Measurements from ENCODE around the gene RNF125.
"Not testable (repeated sequence)": the region's sequence is repeated elsewhere in the genome, so short reads cannot be mapped to it uniquely, and the experiment has no call there.

The RNF125 gene

DNA sequence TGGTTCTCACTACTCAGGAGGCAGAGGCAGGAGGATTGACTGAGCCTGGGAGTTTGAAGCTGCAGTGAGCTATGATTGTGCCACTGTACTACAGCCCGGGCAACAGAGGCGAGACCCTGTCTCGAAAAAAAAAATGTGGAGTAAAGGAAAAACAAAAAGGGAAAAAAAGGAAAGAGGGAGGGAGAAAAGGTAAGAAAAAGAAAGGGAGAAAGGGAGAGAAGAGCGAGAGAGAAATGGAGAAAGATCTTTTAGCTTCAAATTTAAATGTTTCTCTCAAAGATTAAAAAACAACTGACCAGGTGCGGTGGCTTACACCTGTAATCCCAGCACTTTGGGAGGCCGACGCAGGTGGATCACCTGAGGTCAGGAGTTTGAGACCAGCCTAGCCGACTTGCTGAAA lies 65.2 kb downstream of the RNF125 start:
- in situ Hi-C loops (cut with MboI; ENCODE audit: low sequenced_read_pairs) = no loop called here

DNA sequence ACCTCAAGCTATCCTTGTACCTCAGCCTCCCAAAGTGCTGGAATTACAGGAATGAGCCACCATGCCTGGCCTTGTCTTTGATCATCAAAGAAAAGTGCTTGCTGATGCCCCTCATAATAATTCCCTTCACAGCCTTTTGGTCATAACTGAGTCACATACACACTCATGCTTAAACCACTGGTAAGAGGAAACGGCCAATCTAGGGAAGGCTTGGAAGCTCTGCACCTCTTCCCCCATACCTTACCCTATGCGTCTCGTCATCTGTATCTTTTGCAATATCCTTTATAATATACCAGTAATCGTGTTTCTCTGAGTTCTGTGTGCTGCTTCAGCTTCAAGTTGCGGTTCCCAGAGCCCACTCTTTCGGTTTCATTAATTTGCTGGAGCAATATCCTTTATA lies 68.3 kb downstream of the RNF125 start:
- in situ Hi-C loops (cut with MboI; ENCODE audit: low sequenced_read_pairs) = no loop called here

DNA sequence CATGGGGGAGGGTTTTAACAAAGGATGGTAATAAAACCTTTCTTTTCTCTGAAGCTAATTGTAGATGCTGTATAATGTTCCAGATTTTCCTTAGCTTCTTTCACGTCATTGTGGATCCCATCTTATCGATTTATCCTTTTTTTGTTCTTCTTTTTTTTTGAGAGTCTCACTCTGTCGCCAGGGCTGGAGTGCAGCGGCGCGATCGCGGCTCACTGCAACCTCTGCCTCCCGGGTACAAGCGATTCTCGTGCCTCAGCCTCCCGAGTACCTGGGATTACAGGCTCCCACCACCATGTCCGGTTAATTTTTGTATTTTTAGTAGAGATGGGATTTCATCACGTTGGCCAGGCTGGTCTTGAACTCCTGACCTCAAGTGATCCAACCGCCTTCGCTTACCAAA lies 72.2 kb downstream of the RNF125 start:
- in situ Hi-C loops (cut with MboI; ENCODE audit: low sequenced_read_pairs) = not testable (repeated sequence)

DNA sequence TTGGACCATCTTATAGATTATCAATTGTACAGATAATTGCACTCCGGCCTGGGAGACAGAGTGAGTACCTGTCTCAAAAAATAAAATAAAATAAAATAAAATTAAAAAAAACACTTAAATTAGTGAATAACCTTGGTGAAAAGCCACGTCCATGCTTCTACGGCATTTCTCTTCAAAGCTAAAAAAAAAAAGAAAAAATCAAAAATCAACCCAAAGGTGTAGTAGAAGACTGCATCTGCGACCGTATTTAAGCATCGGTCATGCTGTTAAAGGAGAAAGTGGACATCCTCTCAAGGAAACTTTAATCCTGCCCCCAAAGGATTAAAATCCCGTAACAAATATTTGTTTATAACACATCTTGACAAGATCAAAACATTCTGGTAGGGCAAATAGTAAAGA lies 72.7 kb downstream of the RNF125 start:
- in situ Hi-C loops (cut with MboI; ENCODE audit: low sequenced_read_pairs) = no loop called here

DNA sequence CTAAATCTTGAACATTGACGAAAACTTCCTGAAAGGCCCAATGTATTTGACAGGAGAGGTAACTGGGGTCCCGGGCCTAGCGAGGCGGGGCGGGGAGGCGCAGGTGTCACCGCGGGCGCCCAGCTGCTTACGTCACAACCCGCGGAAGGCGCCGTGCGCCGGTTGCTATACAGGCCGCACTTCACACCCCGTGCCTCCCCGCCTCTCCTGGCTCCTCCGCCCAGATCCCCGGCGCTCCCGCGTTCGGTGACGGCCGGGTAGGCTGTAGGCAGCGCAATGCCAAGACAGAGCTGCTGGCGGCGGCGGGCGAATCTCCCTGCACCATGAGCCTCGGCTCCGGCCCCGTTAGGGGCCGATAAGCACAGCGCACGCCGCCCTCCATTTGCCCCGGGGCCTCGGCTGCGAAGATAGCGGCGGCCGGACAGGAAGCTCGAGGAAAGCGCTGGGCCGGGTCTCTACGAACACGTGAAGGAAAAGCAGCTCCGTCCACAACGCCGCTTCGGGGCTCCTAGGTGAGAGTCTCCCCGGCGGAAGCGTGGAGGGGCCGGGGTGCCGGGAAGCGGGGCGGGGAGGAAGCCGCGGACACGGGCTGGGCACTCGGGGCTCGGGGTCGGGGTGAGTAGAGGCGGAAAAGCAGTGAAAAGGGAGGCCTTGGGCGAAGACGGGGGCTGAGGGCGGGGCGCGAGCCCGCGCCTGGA lies 73.2 kb downstream of the RNF125 start, which contains the start of gene RNF138:
Gene RNF138, plus strand, starts transcription at position 151 of the 698 bp plus-strand sequence. CDS start 903 bp downstream, outside the sequence.
- in situ Hi-C loops (cut with MboI; ENCODE audit: low sequenced_read_pairs) = no loop called here

DNA sequence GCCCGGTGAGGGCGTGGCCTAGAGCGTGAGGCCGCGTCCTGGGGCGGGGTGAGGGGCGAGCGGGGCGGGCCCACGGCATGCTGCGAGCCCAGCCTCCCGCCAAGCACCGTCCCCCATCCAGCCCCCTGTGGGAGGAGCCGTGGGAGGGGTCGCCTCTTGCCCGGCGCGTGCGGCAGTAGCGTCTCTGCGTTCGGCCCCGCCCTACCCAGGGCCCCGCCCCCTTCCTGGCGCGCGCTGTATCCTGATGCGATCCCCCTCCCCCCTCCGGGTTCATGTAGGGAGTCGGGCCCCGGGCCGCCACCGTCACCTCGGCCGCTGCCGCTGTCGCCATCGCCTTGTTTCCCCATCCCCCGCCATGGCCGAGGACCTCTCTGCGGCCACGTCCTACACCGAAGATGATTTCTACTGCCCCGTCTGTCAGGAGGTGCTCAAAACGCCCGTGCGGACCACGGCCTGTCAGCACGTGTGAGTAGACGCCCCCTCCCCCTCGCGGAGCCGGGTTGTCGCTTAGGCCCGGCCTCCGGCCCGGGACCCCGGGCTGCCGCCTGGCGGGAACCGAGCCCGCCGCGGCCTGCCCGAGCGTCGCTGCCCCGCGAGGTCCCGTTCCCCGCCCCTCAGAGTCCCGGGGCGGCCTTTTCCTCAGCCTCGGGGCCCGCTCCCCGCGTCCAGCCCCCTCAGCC lies 73.9 kb downstream of the RNF125 start:
- in situ Hi-C loops (cut with MboI; ENCODE audit: low sequenced_read_pairs) = no loop called here

DNA sequence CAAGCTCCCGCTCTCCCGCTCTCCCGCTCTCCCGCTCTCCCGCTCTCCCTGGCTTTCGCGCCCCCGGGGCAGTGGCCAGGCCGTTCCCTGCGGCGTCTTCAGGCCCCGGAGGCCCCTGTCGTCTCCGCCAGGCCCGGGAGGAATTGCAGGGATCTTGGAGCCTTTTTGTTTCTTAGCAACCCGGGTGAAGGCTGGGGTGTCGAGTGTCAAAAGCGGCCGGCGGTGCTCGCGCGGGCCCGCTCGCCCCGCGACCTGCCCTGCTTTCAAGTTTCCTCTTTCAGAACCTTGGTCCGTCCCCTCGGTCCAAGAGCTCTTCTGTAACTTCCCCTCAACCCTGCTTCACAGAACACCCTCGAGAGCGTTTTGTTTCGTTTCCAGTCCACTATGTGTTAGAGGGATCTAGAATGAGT lies 74.5 kb downstream of the RNF125 start:
- in situ Hi-C loops (cut with MboI; ENCODE audit: low sequenced_read_pairs) = no loop called here

DNA sequence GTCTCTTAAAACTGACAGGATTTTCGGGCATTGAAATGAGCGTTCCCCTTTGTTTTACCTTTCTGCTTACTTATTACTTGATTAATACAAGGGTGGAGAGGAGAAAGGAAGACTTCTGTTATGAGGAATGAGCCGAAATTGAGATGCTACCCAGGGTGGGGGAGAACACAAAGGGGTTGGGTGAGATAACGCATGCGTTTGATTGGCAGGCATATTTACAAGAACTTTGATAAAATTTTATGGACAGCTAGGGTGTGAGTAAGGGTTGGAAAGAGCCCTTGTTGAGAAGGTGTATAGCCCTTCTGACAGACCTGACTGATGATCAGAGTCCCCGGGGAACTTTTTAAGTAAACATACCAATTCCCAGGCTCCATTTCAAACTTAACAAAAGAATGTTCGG lies 74.9 kb downstream of the RNF125 start:
- in situ Hi-C loops (cut with MboI; ENCODE audit: low sequenced_read_pairs) = no loop called here

DNA sequence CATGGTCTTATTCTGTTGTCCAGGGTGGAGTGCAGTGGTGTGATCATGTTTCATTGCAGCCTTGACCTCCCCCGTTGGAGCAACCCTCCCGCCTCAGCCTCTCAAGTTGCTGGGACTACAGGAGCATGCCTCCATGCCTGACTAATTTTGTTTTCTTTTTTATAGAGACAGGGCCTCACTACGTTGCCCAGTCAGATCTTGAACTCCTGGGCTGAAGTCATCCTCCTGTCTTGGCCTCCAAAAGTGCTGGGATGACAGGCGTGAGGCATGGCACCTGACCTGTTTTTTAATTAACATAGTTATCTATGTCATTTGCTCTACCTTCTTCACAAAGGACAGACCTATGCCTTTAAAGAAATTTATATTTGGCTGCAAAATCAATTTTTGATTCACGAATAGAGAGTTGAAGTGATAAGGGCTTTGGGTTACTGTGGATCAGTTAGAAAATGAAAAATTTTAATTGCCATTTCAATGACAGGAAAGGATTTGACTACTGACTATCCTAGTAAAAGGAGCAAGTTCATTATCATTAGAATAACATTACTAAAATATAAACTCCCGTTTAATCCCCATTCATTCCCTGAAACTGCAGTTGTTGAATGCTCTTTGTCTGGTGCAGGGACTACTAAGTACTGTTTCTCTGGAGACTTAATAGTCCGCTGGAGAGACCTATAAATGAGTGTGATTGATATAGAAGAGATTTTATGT lies 76.7 kb downstream of the RNF125 start:
- in situ Hi-C loops (cut with MboI; ENCODE audit: low sequenced_read_pairs) = no loop called here

DNA sequence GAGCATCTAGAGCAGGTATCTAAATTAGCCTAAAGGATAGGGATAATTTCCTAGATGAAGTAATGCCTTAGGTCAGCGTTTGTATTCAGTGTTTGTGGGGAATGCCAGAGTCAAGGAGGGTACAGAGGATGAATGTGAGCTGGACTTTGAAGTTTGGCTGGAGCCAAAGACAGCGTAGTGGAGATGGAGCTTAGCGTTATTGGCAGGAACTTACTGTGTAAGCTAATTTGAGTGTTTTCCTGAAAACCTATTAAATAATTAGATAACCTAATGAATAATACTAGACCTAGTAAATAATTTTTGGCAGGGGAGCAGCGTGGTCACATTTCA lies 77.2 kb downstream of the RNF125 start:
- in situ Hi-C loops (cut with MboI; ENCODE audit: low sequenced_read_pairs) = no loop called here

DNA sequence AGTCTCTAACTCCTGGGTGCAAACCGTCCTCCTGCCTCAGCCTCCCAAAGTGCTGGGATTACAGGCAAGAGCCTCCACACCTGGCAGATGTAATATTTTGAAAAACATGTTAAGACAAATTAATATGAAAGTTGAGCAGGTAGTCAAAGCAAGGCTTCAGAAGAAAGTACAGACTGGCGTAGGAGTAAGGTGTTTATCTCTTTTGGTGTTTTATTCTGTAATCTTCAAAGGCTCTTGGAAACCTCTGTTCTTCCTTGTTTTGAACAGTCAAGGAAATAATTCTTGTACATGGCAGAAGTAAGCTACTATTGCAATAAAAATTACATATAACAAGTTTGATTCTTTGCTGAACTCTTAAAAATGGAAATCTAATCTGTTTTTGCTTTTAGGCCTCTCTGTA lies 78.3 kb downstream of the RNF125 start:
- in situ Hi-C loops (cut with MboI; ENCODE audit: low sequenced_read_pairs) = no loop called here

DNA sequence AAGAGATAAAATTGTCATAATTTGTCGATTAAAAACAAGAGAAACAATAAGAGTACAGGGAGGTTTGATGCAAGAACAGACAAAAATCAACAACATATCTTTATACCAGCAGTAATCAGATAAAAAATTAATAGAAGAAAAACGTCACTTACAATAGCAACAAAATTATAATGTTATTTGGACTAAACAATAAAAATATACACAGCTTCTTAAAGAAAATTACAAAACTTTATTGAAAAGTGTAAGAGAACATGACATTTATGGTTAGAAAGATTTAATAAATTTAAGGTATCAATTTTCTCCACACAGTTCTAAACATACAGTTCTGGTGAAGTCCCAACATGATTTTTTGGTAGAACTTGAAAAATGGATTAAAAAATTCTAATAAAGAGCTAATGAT lies 85.9 kb downstream of the RNF125 start:
- in situ Hi-C loops (cut with MboI; ENCODE audit: low sequenced_read_pairs) = no loop called here

DNA sequence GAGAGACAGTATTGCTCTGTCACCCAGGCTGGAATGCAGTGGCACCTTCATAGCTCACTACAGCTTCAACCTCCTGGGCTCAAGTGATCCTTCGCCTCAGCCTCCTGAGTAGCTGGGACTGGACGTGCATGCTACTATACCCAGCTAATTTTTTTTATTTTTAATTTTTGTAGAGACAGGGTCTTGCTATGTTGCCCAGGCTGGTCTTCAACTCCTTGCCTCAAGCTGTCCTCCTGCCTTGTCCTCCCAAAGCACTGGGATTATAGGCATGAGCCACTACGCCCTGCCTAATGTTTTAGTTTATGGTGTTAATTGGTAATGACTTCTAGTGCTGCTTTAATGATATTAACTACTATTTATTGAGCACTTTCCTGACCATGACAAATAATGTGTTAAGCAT lies 91.4 kb downstream of the RNF125 start:
- in situ Hi-C loops (cut with MboI; ENCODE audit: low sequenced_read_pairs) = no loop called here

DNA sequence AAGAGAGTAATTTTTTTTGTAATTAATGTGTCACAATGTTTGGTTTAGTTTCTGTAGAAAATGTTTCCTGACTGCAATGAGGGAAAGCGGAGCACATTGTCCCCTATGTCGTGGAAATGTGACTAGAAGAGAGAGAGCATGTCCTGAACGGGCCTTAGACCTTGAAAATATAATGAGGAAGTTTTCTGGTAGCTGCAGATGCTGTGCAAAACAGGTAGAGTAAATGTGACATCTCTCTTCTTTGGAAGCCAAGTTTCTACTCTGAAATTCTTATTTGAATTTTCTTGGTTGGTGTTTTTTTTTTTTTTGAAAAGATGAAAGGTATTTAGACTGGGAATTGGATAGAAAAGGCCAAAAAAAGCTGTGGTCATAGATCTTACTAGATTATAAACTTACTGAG lies 93.1 kb downstream of the RNF125 start:
- in situ Hi-C loops (cut with MboI; ENCODE audit: low sequenced_read_pairs) = no loop called here

DNA sequence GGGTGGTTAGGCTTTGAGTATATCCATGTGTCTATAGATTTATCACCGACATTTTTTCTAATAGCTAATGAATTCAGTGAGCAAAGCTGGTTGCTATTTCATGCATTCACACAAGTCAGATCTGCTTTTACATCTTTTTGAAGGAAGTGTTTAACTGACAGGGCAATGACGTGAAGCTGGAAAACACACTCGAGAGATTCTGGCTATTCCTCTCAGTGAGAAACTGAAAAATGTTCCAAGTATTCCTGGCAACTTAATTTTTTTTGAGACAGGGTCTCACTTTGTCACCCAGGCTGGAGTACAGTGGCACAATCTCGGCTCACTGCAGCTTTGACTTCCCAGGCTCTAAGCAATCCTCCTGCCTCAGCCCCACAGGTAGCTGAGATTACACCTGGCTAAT lies 94.2 kb downstream of the RNF125 start:
- in situ Hi-C loops (cut with MboI; ENCODE audit: low sequenced_read_pairs) = no loop called here

DNA sequence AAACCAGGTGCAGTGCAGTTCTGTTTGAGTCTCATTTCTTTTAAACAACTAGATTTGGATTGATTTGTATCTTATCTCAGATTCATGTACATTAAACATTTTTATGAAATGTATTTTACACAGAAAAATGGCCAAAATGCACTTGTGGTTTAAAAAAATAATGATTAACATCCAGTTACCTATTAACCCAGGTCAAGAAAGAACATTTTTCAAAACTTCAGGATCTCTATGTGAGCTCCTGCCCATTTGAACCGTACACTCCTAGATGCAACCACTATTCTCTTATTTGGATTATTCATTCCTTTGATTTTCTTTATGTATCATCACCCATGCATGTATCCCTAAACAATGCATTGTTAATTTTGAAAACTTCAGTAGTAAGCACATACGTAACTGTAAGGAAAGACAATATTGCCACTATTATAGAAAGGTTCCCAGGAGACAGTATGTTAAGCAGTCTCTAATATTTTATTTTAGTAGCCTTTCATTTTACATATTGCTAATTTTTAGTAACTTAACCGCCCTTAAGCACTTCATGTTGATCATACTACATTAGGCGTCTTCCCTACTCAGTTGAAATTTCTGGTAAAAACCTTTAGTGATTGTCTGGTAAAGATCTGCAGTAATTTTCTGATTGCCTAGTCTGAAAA lies 95.8 kb downstream of the RNF125 start:
- in situ Hi-C loops (cut with MboI; ENCODE audit: low sequenced_read_pairs) = no loop called here

DNA sequence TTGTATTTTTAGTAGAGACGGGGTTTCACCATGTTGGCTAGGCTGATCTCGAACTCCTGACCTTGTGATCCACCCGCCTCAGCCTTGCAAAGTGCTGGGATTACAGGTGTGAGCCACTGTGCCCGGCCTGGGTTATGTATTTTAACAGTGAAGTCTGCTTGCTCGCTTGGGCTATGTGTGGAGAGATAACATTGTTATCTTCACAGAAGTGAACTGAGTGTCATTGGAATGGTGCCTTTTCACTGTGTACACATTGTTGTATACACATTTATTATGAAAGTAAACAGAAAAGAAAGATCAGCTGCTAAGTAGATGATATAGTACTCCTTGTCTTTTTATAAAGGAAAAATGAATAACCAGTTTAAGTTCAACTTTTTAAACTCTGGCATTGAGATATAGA lies 103.4 kb downstream of the RNF125 start:
- in situ Hi-C loops (cut with MboI; ENCODE audit: low sequenced_read_pairs) = no loop called here
